Activated CD4-positive, alpha-beta T cell treated with anti-CD3 and anti-CD28 coated beads, Interleukin-2, amount 10 ng/mL, durations not matched to agents 24 days and 14 days (primary cell): ENCODE measurements around the gene NME2. TPM values are rescaled to one million over a fixed set of nuclear protein-coding genes. Genes with fewer than 3 reads are reported as not detected.
"Not testable (repeated sequence)": the region's sequence is repeated elsewhere in the genome, so short reads cannot be mapped to it uniquely, and the experiment has no call there.

Experiments
- DNase-seq: peaks from one replicate; pipeline ENCODE4 v3.0.0; 2022
- H3K27ac Mint-ChIP-seq: one replicate; pipeline ENCODE4 v1.8.0; 2022; ENCODE audit warnings: mild to moderate bottlenecking, mixed read lengths
- H3K27me3 Mint-ChIP-seq: one replicate; pipeline ENCODE4 v1.8.0; 2022; ENCODE audit warnings: mixed read lengths
- H3K36me3 Mint-ChIP-seq: one replicate; pipeline ENCODE4 v1.8.0; 2022; ENCODE audit warnings: low read depth, mild to moderate bottlenecking, mixed read lengths
- H3K4me1 Mint-ChIP-seq: one replicate; pipeline ENCODE4 v1.8.0; 2021; ENCODE audit warnings: mixed read lengths
- H3K4me3 Mint-ChIP-seq: one replicate; pipeline ENCODE4 v1.8.0; 2022; ENCODE audit warnings: mild to moderate bottlenecking, moderate library complexity, mixed read lengths
- H3K9me3 Mint-ChIP-seq: one replicate; pipeline ENCODE4 v1.8.0; 2021; ENCODE audit warnings: mixed read lengths
- intact Hi-C: fragments of 100-400 bp; cut with micrococcal nuclease; formaldehyde crosslinking; loops from one replicate; pipeline ENCODE4 v1.15.1; 2023
- total RNA-seq: library from RNA; stranded (reverse); gene quantifications from 2 replicates; pipeline ENCODE4 v1.2.3, GENCODE V29; 2022

NME2 gene
- total RNA-seq, 1 donor from 2014 or later, result 752 TPM

DNA sequence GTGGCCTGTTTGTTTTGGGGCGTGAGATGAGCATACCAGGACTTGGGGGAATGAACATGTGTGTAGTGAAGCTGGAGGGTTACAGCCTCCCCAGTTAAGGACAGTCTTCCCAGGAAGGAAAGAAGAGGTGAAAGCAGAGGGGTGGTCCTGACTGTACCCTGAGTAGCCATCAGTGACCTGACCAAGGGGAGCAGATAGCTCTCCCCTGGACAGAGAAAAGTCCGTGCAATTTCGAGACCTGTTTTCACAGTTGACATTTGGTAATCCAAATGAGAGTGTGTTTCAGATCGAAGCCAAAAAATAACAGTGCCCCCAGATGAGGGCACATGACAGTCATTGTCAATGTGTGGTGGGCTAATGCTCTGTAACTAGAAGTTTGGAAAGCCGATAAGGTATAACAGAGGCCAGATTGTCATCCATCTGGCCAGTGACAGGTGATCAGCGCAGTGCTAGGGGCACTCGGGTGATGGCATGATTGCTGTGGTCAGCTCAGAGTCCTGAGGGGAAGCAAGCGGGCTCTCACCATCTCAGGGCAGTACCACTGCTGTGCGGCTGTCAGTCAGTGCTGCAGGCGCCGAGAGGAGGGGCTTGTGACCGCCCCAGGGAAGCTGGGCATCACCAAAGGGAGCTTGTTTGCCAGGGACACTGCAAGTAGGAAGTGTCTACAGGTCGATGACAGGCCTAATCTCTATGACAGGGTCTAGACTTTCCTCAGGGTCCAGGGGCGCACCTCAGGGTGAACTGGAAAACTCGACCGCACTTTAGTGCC is 1.1 kb upstream of the NME2 start:
- Mint-ChIP-seq H3K27me3 (no peaks in the 10 kb centered on the region), H3K4me1 (peaks cover 28% of the 10 kb centered on the region), H3K4me3 (peak overlapping the region; percentile 88), H3K27ac (peak overlapping the region; percentile 97), H3K9me3 (no peaks in the 10 kb centered on the region), H3K36me3 (peaks cover 68% of the 10 kb centered on the region)
- DNase-seq, result no peak
- intact Hi-C loops, result loop anchor here (1.0 to 5.0 kb wide), 2 partner anchors 44 to 458 kb away; partner anchors contain the start of gene ANKRD40

DNA sequence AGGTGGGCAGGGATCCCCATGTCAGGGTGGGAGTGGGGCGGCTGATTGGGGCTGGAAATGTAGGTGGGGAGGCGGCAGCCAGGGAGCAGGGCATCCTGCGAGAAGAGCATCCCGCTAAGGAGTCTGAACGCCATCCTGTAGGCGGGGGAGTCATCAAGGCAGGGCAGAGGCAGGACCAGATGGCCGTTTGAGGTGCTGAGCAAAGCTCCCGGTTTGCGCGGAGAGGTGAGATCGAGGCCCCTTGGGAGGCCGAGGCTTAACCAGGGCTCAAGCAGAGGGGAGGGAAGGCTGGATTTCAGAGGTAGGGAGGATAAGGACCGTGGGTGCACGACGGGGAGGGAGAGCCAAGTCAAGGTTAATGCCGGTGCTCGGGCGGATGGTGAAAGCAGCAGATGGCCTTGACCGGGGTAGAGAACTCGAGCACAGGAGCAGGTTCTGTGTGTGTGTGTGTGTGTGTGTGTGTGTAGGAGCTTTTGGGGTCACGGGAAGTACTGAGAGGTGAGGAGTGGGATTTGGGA is 472 bp upstream of the NME2 start:
- Mint-ChIP-seq H3K27me3 (no peaks in the 10 kb centered on the region), H3K36me3 (peaks cover 69% of the 10 kb centered on the region), H3K27ac (peak overlapping the region; percentile 97), H3K9me3 (no peaks in the 10 kb centered on the region), H3K4me1 (peaks cover 28% of the 10 kb centered on the region), H3K4me3 (peak overlapping the region; percentile 88)
- intact Hi-C loops, result loop anchor here (1.0 to 5.0 kb wide), 5 partner anchors 12 to 458 kb away; partner anchors contain the start of genes ANKRD40, MBTD1, NME1 and TOB1
- DNase-seq, result no peak

DNA sequence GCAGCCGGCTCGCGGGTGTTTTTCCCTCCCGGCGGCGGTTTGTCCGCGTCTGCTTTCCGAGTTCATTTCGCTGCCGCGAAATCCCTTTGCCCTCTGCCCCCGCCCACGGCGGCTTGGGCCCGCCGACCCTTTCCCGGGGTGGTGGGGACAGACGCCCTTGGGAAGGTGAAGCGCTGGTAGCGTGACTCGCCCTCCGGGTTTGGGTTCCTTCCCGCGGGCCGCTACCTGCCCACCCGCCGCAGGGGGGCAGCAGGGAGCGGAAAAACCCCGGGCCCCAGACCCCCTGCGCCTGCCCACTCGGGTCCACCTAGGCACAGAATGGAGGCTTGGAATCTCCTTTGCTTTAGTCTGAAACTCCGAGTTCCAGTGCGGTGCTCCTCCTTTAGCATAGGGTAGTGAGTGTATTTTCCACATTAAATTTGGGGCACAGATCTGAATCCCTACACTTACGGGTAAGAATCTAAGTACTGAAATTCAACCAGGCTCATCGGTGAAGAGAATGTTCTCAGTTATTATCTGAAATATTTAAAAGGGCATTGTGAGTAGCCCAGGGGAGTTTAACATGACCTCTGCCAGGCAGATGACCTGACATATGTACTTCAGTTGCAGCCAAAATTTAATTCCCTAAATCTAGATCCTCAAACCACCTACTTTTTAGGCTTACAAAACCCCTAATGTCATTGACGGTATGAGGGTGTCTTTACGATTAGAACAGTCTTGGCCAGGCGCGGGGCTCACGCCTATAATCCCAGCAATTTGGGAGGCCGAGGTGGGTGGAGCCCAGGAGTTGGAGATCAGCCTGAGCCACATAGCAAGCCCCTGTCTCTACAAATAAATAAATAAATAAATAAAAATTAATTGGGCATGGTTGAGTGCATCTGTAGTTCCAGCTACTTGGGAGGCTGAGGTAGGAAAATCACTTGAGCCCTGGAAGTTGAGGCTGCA is 1.0 kb downstream of the NME2 start:
- intact Hi-C loops, result loop anchor here (1.0 to 5.0 kb wide), 5 partner anchors 14 to 460 kb away; partner anchors contain the start of genes ANKRD40, MBTD1, NME1 and TOB1
- peak; percentile 92 for DNase-seq
- peaks cover 66% of the 10 kb centered on the region for H3K36me3 Mint-ChIP-seq
- H3K4me3 Mint-ChIP-seq, result peak overlapping the region; percentile 88
- H3K27ac Mint-ChIP-seq, result peak overlapping the region; percentile 92
- no peaks in the 10 kb centered on the region for H3K9me3 Mint-ChIP-seq
- no peaks in the 10 kb centered on the region for H3K27me3 Mint-ChIP-seq
- peaks cover 30% of the 10 kb centered on the region for H3K4me1 Mint-ChIP-seq

DNA sequence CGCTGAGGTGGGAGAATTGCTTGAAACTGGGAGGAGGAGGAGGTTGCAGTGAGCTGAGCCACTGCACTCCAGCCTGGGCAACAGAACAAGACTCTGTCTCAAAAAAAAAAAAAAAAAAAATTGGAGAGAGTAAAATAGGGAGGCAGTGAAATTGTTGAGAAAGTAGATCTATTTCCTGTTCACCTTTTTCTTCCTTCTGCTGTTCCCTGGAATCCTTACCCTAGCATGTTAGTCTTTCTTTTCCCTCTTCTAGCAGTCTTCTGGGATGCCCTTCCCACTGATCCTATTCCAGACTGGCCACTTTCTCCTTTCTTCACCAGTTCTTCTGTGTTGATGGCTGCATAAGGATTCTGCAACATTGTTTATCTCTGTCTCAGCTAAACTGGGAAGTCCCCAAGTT is 3.1 kb downstream of the NME2 start:
- no peaks in the 10 kb centered on the region for H3K9me3 Mint-ChIP-seq
- peaks cover 27% of the 10 kb centered on the region for H3K4me1 Mint-ChIP-seq
- peak overlapping the region; percentile 49 for H3K27ac Mint-ChIP-seq
- peaks cover 65% of the 10 kb centered on the region for H3K36me3 Mint-ChIP-seq
- intact Hi-C loops, result loop anchor here (5.0 kb wide), 1 partner anchor 462 kb away; the partner anchor contains the start of gene ANKRD40
- H3K4me3 Mint-ChIP-seq, result peak overlapping the region; percentile 62
- no peaks in the 10 kb centered on the region for H3K27me3 Mint-ChIP-seq
- no peak for DNase-seq

DNA sequence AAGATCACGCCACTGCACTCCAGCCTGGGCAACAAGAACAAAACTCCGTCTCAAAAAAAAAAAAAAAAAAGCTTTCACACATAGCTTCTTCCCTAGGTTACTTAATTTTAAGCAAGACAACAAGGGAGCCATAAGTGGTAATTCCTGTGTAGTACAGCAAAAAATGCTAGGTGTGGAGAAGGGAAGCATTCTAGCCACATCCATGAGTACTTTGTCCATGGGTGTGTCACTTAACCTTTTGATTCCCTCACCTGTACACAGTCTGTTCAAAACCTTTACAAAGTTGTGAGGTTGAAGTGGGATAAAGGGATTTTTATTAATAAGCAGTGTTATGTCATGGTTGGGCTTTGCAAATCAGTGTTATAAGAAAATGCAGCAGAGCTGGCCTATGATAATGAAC is 4.5 kb downstream of the NME2 start:
- Mint-ChIP-seq H3K9me3 (no peaks in the 10 kb centered on the region), H3K4me1 (peaks cover 21% of the 10 kb centered on the region), H3K27ac (peak overlapping the region; percentile 41), H3K4me3 (no peak overlapping the region), H3K36me3 (peaks cover 60% of the 10 kb centered on the region), H3K27me3 (no peaks in the 10 kb centered on the region)
- intact Hi-C loops, result no loop called here
- DNase-seq, result no peak

DNA sequence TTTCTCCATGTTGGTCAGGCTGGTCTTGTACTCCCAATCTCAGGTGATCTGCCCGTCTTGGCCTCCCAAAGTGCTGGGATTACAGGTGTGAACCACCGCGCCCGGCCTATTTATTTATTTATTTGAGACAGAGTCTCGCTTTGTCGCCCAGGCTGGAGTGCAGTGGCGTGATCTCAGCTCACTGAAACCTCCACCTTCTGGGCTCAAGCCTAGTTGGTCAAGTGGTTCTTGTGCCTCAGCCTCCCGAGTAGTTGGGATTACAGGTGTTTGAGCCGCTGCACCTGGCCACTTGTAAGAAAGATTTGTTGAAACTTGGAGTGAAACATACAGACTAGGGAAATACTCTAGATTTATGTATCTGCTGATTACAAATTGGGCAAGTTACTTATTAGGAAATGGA is 5.8 kb downstream of the NME2 start:
- DNase-seq, intact Hi-C loops, H3K27me3 Mint-ChIP-seq, H3K9me3 Mint-ChIP-seq, H3K27ac Mint-ChIP-seq, H3K4me3 Mint-ChIP-seq: not testable (repeated sequence)
- H3K36me3 Mint-ChIP-seq, result peaks cover 57% of the 10 kb centered on the region
- H3K4me1 Mint-ChIP-seq, result peaks cover 17% of the 10 kb centered on the region

DNA sequence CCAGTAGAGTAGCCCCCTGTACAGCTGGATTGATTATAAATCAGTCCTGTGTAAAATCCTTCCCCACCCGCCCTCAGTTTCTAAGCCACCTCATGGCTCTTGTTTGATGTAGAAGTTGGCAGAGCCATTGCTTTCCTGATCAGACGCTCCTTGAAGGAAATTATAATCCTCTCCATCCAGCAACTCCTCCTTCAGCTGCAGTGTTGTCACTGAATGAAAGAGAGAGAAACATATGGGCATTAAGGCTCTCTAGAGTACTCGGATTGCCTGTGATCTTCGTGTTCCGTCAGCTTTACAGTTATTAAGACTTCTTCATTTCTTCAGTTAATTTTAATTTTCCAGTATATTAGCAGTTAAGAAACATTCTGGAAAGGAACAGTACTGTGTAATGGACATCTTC is 14.3 kb downstream of the NME2 start:
- DNase-seq, result no peak
- Mint-ChIP-seq H3K27me3 (no peaks in the 10 kb centered on the region), H3K4me1 (peaks cover 3% of the 10 kb centered on the region), H3K36me3 (peaks cover 24% of the 10 kb centered on the region), H3K9me3 (no peaks in the 10 kb centered on the region), H3K27ac (peak overlapping the region; percentile 4), H3K4me3 (no peak overlapping the region)
- intact Hi-C loops, result no loop called here

DNA sequence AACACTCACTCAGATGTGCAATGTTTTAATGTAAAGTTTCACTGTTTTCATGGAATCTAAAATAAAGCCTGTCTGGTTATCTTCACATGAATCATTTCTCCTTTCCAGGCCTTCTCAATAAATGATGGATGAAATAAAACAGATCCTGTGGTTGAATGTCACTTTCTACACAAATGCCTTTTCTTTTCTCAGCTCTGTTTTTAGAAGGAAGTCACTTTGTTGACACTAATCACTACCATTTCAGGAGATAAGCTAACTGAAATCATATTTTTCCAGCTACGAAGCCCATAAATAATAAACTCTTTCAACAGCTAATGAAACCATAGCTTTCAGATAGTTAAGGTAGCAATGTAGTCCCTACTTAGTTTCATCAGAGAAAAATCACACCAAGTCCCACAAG is 17.9 kb downstream of the NME2 start:
- intact Hi-C loops, result no loop called here
- H3K4me1 Mint-ChIP-seq, result peaks cover 3% of the 10 kb centered on the region
- no peaks in the 10 kb centered on the region for H3K9me3 Mint-ChIP-seq
- H3K4me3 Mint-ChIP-seq, result no peak overlapping the region
- no peaks in the 10 kb centered on the region for H3K27me3 Mint-ChIP-seq
- DNase-seq, result no peak
- no peak overlapping the region for H3K27ac Mint-ChIP-seq
- H3K36me3 Mint-ChIP-seq, result peaks cover 32% of the 10 kb centered on the region

DNA sequence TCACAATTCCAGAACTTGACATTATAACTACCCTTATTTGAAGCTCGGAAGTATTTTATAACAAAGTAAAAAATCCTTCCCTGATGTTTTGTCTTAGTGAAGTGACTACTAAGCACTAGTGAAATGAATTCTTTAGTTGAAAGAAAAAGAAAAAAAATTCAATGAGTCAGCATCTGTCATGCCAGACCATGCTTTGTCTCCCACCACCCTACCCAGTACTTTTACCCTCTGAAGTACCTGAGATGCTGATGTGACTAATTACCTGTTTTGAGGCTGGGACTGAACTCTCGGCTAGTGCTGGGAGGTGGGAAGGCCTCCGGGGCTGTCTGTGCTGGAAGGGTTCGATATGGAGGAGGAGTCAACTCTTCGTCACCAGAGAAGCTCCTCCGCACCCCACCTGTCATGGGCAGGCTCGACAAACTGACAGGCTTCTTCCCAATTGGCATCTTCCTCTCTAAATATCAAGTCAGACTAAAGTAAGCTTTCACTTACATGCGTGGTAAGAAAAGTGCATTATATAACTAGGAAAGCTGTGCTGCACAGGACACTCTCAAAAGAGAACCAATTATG is 19.6 kb downstream of the NME2 start:
- intact Hi-C loops, result no loop called here
- Mint-ChIP-seq H3K36me3 (peaks cover 34% of the 10 kb centered on the region), H3K4me3 (no peak overlapping the region), H3K4me1 (peaks cover 8% of the 10 kb centered on the region), H3K9me3 (no peaks in the 10 kb centered on the region), H3K27me3 (no peaks in the 10 kb centered on the region), H3K27ac (no peak overlapping the region)
- peak; percentile 49 for DNase-seq

DNA sequence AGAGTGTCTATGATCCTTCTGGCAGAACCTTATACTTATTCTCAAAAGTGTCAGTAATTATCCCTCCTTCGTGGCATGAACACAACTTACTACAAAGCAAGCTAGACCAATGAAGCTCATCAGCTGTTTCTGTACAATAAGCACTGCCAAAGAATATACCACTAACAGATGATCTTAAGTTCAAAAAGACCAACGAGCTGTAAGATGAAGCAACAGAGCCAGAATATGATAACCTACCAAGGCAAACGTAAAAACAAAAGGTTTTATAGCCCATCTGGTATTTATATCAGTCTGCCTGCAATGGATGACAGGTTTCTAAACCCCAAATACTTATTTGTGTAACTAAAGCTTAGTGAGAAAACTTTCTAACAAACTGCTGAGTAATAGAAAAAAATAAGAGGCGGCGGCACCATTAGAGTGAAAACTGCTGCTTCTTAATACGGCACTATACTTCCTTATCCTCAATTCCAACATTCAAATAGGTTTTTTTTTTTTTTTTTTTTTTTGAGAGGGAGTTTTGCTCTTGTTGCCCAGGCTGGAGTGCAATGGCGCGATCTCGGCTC is 22.1 kb downstream of the NME2 start:
- Mint-ChIP-seq H3K9me3 (no peaks in the 10 kb centered on the region), H3K27me3 (no peaks in the 10 kb centered on the region), H3K4me3 (no peak overlapping the region), H3K27ac (no peak overlapping the region), H3K36me3 (peaks cover 41% of the 10 kb centered on the region), H3K4me1 (peaks cover 8% of the 10 kb centered on the region)
- DNase-seq, result no peak
- intact Hi-C loops, result no loop called here

DNA sequence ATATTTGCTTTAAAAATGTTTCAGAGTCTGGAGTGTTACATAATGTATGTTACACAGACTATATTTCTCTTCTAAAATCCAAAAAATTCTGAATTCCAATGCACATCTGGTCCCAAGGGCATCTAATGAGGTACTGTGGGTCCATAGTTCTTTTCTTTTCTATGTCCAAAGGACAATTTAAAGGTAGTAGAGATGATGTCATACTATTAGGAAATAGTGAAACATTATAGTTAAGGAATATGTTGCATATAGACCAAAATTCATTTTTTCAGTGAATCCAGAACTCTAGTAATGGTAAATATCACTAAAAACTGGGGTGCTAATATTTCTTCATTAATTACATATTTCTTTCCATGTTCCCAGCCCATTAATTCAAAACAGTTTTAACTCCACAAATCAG is 23.0 kb downstream of the NME2 start:
- Mint-ChIP-seq H3K9me3 (no peaks in the 10 kb centered on the region), H3K27me3 (no peaks in the 10 kb centered on the region), H3K27ac (no peak overlapping the region), H3K36me3 (peaks cover 44% of the 10 kb centered on the region), H3K4me3 (no peak overlapping the region), H3K4me1 (peaks cover 8% of the 10 kb centered on the region)
- intact Hi-C loops, result no loop called here
- no peak for DNase-seq

DNA sequence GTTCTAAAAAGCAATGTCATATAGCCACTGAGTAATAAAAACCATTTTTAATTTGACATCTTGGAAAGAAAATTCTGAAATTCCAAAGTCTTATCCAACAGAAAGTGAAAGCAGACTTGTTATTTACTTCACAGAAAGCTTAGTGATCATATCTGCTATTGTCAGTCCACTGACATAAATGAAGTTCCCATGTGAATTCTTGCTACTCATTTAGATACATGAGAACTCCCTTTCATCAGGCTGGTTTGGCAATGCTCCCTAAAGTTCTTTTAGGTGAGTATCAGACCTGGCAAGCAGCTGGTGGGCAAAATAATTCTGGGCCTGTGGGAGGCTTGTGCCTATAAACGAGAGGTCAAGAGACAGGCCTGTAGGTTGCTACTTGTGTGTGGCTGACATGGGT is 23.4 kb downstream of the NME2 start:
- Mint-ChIP-seq H3K27me3 (no peaks in the 10 kb centered on the region), H3K36me3 (peaks cover 41% of the 10 kb centered on the region), H3K27ac (peak overlapping the region; percentile 34), H3K9me3 (no peaks in the 10 kb centered on the region), H3K4me1 (peaks cover 5% of the 10 kb centered on the region), H3K4me3 (no peak overlapping the region)
- intact Hi-C loops, result no loop called here
- DNase-seq, result peak; percentile 47

DNA sequence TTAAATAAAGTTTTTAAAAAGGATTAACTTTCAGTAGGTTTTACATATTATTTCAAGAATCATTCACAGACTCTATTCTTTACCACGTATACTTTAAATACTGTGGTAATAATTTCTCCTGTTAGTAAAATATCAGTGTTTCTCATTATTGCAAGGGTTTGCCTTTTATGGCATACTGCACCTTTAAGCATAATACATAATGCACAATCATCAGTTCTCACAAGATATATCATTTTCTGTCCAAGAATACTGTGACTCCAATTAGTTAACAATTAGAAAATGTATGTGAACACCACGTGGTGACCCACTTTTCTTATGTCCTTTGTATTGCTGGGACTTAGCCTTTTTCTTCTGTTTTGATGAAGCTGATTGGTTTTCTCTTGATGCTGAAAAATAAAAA is 25.7 kb downstream of the NME2 start:
- Mint-ChIP-seq H3K4me1 (peaks cover 5% of the 10 kb centered on the region), H3K9me3 (no peaks in the 10 kb centered on the region), H3K27ac (no peak overlapping the region), H3K27me3 (no peaks in the 10 kb centered on the region), H3K4me3 (no peak overlapping the region), H3K36me3 (peaks cover 37% of the 10 kb centered on the region)
- DNase-seq, result no peak
- intact Hi-C loops, result no loop called here
